Ecto neural progenitor cell (in vitro differentiated cells): ENCODE results near the gene KASH5.
A peak's percentile ranks its signal among the peaks of the same experiment; 100 is the strongest.
"Not testable (repeated sequence)": the region's sequence is repeated elsewhere in the genome, so short reads cannot be mapped to it uniquely, and the experiment has no call there.

Experiments
- DNase-seq: peaks from one replicate; pipeline ENCODE4 v3.0.0-alpha.2; 2018; ENCODE audit warnings: low spot score

KASH5 gene

DNA sequence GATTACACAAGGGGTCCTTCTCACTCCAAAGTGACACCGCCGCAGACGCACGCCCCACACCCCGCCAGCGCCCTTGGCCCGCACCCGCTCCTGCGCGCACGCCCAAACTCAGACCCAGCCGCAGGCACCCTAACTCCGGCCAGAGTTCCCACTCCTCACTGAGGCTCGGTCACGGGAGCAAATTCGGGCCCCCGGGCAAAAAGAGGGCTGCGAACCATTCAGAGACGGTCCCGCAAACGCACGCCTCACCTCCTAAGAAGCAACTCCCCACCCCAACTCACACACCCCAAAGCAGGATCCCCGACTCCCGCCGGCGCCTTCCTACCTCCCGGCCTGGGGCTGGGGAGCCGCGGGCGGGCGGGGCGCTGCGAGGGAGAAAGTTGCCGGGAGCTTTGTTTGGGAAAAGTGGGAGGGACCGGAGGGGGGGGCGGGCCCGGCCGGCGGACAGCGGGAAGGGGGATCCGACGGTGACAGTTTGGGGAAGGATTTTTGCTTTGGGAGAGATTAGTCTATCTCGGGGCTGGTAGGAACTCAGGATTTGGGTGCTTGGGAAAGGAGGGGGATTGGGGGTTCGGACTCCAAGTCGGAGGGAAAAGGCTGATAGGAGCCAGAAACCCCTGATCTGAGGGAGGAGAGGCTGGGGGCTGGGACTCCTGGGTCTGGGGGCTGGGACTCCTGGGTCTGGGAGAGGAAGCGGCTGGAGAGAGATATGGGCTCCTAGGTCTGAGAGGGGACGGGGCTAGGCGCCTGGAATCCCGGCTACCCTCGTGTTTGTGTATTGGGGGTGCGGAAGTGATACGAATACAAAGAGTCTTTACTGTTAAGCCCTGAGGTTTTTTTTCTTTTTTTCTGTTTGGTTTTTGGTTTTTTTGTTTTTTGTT is 25.8 kb upstream of the KASH5 start, which contains the start of gene TEAD2:
Gene TEAD2 (minus strand): TSS at position 369 of the 881 bp plus-strand sequence. CDS start 2,341 bp downstream, outside the sequence.
- peak; percentile 88 for DNase-seq

DNA sequence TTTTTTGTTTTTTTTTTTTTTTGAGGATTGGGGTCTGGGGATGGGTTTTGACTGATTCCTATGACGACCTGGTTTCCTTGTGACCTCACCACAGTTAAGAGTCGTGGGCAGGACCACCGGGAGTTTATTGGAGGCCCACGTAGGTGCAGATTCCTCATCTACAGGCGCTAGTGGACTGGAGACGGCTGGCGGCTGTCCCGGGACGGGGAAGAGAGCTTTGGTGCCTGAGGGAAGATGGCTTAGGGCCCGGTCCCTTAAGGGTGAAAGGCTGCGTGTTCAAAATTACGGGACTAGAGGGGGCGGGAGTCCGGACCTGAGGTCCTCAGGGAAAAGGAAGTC is 25.2 kb upstream of the KASH5 start:
- no peak for DNase-seq

DNA sequence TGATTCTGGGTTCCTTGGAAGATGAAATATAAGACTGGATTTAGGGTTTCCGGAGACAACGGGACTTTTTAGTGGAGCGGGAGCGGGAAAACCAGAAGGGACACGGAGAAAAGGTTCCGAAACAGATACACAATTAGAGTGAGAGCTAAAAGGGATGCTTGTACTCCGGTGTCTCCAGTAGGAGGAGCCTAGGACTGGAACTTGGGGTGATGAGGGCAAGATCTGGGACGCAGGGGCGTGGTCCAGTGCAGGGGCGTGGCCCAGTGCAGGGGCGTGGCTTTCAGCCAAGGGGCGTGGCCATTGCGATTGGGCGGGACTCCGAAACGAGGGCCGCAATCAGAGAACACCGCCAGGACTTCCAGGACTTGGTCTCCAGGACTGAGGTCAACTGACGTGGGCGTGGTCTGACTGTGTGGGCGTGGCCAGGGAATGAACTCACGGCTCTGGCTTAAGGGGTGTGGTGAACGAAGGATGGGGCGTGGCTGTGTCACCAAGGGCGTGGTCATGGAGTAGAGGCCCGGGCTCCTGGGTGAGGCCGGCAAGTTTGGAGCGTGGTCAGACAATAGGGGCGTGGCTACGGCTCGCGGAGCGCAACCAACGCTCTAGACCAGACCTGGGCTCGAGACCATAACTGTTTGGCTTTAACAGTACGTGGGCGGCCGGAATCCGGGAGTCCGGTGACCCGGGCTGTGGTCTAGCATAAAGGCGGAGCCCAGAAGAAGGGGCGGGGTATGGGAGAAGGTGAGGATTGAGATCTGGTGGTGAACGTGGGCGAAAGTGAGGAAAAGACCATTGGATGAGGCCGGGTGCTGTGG is 24.6 kb upstream of the KASH5 start, which contains the start of gene DKKL1:
Gene DKKL1 (plus strand): TSS at position 610 of the 815 bp plus-strand sequence. CDS start 122 bp downstream, at position 732.
- peak; percentile 100 for DNase-seq

DNA sequence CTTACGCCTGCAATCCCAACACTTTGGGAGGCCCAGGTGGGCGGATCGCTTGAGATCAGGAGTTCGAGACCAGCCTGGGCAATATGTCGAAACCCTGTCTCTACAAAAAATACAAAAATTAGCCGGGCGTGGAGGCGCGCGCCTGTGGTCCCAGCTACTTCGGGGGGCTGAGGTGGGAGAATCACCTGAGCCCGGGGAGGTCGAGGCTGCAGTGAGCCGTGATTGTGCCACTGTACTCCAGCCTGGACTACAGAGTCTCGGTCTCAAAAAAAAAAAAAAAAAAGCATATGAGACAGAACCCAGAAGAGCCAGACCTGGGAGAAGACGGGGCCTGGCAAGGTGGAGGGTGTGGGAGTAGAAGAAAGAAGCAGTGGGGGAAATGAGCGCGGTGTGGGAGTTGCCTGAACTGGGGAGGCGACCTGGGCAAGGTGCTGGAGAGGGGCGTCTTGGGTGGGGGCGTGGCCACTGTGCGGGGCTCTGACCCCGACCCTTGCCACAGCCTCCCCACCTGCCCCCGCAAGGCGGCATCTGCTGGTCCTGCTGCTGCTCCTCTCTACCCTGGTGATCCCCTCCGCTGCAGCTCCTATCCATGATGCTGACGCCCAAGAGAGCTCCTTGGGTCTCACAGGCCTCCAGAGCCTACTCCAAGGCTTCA is 23.8 kb upstream of the KASH5 start:
- DNase-seq, result peak; percentile 50

DNA sequence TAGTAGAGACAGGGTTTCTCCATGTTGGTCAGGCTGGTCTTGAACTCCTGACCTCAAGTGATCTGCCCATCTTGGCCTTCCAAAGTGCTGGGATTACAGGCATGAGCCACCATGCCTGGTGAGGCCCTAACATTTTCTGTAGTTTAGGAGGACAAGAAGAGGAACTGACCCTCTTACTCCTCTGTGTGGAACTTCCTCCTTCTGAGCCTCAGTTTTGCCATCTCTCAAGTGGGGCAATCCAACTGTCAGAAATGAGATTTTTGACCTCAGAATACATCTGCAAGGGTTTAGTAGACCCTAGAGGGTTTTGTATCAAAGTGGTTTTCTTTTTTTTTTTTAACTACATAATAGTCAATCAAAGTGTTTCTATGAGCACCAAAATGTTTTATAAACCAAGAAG is 21.9 kb upstream of the KASH5 start:
- DNase-seq, result no peak

DNA sequence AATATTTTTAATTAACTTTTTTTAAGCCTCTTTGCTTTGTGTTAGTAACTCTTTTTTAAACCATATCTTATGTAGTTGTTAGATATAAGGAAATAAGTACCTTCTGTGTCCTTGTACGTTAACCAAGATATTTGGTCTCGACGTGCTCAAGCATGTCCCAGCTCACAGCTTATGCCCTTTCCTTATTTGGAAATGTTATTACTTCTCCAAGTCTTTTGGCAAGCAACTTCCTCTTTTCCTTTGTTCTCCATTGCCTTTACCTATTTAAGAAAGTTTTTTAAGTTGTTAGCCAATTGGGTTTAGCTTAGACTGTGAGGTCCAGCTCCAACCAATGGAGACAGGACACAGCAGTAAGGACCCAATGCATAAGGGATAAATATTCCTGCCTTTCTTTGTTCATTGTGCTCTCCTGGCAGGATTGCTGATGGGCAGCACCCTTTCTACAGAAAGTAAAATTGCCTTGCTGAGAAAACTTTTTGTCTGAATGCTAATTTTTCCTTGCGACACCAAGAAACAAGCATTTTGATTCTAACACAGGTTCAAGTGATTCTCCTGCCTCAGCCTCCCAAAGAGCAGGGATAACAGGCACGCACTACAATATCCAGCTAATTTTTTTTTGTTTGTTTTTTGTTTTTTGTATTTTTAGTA is 19.2 kb upstream of the KASH5 start:
- no peak for DNase-seq

DNA sequence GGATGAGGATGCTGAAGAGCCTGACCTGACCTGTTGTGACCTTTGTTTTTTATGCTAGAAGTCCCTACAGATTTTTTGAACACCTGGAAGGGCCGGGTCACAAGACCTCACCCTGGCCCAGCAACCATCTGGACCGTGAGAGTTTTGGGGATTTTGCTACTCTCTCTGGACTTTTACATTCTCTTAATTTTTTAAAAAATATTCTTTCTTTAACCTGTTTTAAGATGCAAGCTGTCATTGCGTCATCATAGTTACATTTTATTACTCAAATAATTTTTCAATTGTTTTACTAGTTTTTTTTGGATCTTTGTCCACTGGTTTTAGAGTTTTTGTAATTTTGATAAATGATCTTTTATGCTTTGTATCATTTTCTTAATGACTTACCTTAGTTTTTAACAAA is 16.9 kb upstream of the KASH5 start:
- DNase-seq, result no peak

DNA sequence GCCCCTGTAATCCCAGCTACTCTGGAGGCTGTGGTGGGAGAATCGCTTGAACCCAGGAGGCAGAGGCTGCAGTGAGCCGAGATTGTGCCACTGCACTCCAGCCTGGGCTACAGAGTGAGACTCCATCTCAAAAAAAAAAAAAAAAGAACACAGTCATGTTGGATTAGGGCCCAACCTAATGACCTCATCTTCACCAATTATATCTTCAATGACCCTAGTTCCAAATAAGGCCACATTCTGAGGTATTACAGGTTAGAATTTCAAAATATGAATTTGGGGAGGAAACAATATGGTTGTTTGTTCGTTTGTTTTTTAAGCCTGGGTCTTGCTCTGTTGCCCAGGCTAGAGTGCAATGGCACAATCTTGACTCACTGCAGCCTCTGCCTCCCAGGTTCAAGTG is 14.9 kb upstream of the KASH5 start:
- not testable (repeated sequence) for DNase-seq

DNA sequence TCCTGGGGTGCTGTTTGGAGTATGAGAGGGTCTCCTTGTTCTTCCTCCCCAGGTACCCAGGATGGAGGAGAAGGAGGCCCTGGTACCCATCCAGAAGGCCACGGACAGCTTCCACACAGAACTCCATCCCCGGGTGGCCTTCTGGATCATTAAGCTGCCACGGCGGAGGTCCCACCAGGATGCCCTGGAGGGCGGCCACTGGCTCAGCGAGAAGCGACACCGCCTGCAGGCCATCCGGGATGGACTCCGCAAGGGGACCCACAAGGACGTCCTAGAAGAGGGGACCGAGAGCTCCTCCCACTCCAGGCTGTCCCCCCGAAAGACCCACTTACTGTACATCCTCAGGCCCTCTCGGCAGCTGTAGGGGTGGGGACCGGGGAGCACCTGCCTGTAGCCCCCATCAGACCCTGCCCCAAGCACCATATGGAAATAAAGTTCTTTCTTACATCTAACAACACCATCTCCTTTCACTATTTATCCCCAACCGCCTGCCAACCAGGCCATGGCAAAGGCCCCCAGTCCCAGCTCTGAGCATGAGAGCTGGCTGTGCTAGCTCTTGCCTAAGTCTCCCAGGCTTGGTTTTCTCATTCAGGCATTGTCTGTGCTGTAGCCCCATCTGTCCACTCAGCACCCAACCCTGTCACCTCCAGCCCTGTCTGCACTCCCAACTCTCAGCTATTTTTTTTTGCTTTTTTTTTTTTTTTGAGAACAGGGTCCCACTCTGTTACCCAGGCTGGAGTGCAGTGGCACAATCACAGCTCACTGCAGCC is 13.2 kb upstream of the KASH5 start:
- DNase-seq, result no peak

DNA sequence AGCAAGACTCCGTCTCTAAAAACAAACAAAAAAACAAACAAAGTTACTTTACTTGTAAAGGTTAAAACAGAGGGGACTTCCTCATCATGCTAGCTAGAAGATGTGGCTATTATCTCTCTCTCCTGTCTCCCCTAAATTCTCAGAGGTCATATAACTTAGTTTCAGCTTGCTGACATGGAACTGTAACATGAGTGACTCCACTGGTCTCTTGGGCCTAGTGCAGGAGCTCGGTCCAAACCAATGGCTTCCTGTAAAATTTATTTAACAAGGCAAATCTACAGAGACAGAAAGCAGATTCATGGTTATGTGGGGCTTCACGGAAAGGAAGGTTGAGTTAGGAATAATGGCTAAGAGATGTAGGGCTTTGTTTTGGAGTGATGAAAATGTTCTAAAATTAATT is 9.5 kb upstream of the KASH5 start:
- no peak for DNase-seq

DNA sequence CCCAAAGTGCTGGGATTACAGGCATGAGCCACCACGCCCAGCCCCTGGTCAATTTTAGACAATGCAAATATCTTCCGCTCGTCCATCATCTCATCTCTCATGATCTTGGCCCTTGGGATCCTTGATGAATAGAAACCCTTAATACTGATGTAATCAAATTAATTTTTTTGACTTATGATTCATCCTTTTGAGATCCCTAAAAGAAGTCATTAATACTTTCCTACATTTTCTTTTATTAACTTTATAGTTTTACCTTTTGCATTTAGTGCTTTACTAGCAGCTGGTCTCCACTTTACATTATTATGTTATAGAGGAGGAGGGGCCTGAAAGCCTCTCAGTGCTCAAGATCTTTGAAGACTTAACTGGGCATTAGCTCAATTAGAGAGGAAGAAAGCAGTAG is 7.7 kb upstream of the KASH5 start:
- DNase-seq, result no peak

DNA sequence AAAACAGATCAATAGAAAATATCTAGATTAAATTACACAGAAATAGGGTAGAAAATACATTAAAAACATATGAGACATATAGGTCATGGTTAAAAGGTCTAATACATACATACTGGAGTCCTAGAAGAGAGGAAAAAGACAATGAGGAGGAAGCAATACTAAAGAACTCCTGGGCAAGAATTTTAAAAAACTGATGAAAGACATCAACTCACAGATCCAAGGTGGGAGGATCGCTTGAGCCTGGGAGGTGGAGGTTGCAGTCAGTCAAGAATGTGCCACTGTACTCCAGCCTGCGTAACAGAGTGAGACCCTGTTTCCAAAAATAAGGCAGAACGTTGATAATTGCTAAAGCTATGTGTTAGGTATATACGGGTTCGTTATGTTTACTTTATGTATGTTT is 5.4 kb upstream of the KASH5 start:
- no peak for DNase-seq

DNA sequence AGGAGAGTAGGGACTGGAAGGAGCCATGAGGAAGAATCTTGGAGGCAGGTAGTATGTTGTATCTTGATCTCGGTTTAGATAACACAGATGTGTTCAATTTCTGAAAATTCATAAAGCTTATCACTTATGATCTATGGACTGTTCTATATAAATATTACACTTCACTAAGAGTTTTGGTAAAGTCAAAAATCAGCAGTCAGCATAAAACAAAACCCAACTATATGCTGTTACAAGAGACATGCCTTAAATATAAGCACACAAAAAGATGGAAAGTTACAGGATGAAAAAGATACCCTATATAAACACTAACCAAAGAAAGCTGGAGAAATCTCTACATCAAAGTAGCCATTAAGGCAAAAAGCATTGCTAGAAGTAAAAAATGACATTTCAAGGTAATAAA is 4.5 kb upstream of the KASH5 start:
- DNase-seq, result no peak

DNA sequence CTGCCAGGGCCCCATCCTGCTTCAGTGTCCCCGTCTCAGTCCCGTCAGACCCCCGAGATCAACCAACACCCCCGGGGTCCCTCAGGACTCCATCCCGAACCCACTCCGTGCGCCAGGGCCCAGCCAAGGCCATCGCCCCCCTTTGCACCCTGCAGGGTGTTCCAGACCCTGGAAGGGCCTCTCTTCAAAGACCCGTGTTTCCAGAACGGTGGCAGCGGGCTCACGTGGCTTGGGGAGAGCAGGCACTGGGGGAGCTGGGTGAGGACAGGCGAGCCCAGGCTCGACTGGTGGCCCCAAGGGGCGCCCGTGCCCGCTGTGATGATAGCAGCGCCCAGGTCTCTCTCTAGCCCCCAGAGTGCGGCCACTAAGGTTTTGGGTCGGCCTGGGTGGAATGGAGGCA is 1.4 kb downstream of the KASH5 start:
- DNase-seq, result no peak

DNA sequence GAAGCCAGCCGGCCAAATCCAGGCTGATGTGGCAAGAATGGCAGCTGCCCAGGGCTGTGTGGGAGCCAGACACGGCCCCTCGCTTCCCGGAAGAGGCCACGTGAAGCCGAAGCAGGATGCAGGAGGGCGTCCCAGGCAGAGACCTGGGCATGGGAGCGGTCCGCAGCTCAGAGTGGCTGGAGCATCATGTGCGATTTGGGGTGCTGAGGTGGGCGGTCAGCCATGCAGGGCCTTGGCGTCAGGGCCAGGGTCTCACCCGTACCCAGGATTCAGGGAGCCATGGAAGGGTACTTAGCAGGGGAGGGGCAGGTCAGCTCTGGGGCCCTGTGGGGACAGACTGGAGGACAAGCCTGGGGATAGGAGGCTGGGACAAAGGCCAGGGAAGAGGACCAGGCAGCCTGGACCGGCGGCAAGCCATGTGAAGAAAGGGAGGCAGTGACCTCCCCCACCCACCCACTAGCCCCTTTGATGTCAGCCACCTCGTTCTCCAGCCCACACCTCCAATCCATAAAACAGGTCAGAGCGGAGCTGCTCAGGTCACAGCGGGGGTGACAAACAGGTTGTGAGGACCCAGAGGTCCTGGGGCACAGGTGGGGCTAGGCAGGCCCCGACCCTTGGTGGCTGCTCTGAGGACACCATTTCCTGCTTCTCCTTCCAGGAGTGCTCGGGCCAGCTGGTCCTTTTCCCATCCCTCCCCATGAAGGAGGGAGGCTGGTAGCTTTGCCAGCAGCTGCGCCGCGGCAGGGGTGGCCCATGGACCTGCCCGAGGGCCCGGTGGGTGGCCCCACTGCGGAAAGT is 2.3 kb downstream of the KASH5 start:
- DNase-seq, result no peak

DNA sequence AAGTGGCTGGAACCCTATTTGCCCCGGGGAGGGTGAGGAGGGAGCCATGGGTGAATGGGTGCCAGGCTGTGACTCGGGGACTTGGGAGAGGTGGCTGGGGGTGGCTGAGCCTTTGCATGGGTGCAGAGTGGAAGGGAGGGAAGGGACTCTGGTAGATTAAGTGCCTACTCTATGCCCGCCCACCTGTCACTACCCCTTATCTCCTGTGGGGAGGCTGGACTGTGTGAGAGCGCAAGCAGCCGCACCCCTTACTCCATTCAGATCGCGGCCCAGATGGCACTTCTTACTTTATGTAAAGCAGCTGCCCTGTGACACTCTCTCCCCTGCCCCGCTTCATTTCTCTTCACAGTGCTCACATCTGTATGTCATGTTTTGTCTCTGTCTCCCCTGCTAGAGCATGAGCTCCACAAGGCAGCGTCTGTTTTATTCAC is 2.9 kb downstream of the KASH5 start:
- DNase-seq, result no peak

DNA sequence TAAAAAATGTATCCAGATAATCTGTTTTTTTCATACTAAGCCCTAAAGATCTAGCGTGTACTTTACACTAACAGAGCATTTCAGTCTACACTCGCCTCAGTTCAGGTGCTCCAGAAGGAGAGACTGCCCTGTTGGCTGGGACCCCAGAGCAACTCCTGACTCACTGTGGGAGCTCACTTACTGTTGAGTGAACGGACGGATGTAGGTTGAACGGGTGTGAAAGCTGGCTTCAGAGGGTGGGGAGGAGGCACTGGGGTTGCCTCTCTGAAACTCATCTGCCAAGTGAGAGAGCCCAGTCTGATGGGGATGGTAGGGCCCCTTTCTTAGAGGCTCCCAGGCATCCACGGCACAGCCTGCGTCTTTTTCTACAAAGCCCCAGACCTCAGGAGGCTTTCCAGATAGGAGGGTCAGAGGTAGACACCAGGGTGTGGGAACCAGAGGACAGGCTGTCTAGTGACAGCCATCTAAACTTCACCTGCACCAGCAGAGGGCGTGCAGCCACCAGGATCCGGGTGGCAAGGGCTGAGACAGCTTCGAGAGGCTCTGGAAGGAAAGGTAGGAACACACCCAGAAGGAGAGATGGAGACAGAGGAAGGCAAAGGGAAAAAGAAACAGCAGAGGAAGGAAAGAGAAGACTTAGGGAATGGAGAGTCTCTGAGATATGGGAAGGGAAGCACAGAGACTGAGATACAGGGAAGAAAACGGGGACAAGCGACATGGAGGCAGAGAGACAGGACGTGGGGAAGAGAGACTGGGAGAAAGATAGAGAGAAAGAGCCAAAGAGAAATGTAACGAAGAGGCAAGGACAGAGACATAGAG is 3.7 kb downstream of the KASH5 start:
- peak; percentile 84 for DNase-seq

DNA sequence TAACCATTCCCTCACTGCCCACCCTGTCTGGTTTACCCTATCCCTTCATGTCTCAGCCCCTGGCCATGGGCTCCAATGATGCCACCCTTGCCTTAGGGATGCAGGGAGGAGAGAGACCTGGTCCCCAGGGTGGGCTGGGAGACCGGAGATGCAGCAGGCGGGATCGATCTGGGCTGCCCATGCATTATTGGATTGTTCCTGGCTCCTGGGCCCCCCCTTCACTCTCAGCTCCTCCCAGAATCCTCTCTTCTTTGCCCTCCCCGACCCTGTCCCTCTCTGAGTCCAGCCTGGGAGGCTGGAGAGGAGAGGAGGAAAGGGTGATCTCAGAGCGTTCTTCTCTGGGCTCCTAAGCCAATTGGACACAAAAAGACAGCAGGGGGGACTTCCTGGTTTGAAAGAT is 5.8 kb downstream of the KASH5 start:
- DNase-seq, result no peak

DNA sequence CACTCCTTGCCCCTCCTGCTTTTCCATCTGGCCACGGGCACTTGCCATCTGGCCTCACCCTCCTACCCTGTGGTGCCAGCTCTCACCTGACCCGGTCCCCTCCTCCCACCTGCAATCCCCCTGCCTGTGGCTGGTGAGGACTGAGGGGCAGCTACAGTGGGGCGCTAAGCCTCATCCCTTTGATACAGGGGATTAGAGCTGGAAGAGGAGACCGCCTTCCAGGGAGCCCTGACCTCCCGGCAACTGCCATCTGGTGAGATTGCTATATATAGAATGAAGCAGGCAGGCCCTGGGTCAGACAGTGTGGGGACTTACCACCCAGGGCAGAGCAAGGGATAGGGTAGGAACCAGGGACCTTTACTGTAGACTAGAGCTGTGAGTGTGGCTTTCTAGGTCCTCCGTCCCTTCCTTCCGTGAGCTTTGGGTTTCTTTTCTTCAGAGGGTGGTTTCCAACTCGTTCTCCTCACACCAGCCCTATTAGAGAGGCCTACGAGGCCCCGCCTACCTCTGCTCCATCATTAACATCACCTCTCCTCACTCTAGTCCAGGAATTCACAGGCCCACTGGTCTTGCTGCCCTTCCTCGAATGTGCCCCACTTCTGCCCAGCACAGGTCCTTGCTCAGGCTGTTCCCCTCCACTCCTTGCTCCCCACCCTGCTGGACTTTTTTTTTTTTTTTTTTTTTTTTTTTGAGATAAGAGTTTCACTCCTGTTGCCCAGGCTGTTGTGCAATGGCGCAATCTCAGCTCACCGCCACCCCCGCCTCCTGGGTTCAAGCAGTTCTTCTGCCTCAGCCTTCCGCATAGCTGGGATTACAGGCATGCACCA is 7.7 kb downstream of the KASH5 start:
- DNase-seq, result no peak
